DMS 273 (cell line): ENCODE measurements around the gene CCDC124.
"Not testable (repeated sequence)": the region's sequence is repeated elsewhere in the genome, so short reads cannot be mapped to it uniquely, and the experiment has no call there.

ENCODE experiments used
- DNase-seq: peaks from one replicate; lab custom pipeline; 2025; ENCODE audit not compliant: unreplicated experiment; lab: John Stamatoyannopoulos, UW

Gene CCDC124

DNA sequence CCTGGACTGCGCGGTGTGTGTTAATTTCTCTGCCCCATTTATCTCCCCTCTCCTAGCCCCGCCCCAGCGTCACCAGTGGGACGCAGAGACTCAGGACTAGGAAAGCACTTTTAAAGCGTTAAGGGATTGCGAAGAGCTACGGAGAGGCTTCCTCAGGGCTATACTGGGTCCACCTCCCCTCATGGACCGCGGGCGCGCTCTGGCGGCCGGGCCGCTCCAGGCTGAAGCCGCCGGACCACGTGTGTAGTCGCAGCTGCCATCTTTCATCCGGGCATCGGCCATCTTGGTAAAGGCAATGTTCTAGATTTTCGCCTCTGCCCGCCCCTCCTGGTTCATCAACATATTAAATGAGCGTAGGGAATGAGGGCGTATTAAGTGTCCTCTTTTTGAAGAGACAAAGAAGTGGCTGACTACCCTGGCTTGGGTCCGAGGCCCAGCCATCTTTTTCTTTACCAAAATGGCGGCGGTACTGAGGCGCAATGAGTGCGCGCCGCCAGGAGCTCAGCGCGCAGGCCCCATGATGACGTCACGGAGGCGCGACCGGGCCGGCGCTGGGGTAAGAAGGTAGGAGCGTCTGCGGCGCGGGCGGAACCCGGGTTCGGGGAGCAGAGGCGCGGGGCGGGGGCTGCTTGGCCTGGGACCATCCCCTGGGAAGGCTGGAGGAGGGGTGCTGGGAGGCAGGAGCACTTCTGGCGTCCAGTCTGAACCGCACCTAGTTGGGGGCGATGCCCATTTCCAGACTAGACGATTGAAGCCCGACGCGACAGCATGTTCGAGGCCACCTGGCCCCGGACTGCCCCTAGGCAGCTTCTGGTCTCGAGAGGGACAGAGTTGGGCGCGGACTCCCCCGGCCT, at the start of gene CCDC124:
CCDC124 (plus strand) TSS at position 531 of the 854 bp plus-strand sequence. CDS start 3,406 bp downstream, outside the sequence.
- DNase-seq = peak; percentile 97

- DNase-seq = no peak
Observed at GRCh38 chr19:17883627-17884410, 49.0 kb upstream of the CCDC124 start.

GRCh38 chr19:17886515-17886914, 46.3 kb upstream of the CCDC124 start:
- DNase-seq = no peak

GRCh38 chr19:17887221-17887620, 45.6 kb upstream of the CCDC124 start:
- DNase-seq = not testable (repeated sequence)

GRCh38 chr19:17888260-17888659, 44.6 kb upstream of the CCDC124 start:
- no peak for DNase-seq

- DNase-seq = peak; percentile 74
Observed at GRCh38 chr19:17889609-17890214, 43.1 kb upstream of the CCDC124 start.

DNA sequence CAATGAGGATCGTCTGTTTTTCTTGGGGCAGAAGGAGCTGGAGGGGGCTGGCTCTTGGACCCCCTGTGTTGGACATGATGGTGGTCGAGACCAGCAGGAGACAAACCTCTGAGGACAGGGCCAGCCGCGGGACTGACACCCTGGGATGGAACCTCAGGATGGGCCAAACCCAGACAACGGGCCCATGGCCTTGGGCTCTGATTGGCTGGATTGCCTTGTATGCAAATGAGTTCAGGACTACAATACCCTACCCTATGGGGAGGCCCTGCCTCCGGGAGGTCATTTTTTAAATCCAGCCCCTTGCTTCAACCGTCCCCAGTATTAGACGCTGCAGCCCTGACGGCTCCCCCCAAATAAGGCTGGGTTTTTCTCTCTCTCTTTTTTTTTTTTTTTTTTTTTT, 39.0 kb upstream of the CCDC124 start:
- DNase-seq = no peak

- DNase-seq = peak; percentile 98
Observed at GRCh38 chr19:17902701-17903100, 30.1 kb upstream of the CCDC124 start.

GRCh38 chr19:17908244-17908643, 24.6 kb upstream of the CCDC124 start:
- no peak for DNase-seq

- DNase-seq = no peak
Observed at GRCh38 chr19:17909003-17909732, 23.6 kb upstream of the CCDC124 start.

GRCh38 chr19:17910791-17911360, 21.9 kb upstream of the CCDC124 start:
- no peak for DNase-seq

GRCh38 chr19:17915940-17916593, 16.7 kb upstream of the CCDC124 start:
- DNase-seq = no peak

GRCh38 chr19:17918151-17918550, 14.7 kb upstream of the CCDC124 start:
- DNase-seq = not testable (repeated sequence)

- DNase-seq = not testable (repeated sequence)
Observed at GRCh38 chr19:17919122-17919521, 13.7 kb upstream of the CCDC124 start.

DNA sequence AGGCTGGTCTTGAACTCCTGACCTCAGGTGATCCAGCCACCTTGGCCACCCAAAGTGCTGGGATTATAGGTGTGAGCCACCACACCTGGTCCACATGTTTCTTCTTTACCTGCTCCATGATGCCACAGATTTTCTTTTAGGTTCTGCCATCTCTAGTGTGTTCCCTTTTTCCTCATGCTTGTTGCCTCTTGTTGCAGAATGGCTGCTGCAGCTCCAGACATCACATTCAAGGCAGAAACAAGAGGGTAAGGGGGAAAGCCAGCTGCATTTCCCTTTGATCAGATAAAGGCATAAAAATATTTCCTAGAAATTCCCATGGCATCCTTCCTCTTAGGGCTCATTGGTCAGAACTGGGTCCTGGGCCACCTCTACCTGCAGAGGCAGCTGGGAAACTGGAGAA, 12.3 kb upstream of the CCDC124 start:
- no peak for DNase-seq

- no peak for DNase-seq
Observed at GRCh38 chr19:17922138-17922537, 10.7 kb upstream of the CCDC124 start.

GRCh38 chr19:17926044-17926443, 6.8 kb upstream of the CCDC124 start:
- no peak for DNase-seq

DNA sequence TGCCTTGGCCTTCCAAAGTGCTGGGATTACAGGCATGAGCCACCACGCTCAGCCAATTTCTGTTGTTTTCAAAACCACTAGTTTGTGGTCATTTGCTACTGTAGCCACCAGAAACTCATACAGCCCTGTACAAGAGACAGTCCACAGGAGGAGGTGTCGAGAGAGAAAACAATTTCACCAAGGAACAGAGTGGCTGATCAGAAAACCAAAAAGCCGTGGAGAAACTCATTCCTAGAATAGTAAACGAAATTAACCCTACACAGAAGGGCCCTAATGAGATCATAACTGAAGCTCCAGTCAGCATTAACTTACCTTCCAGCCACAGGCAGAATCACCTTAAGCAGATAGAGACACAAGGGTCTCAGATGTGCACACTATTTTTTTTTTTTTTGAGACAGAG, 3.8 kb upstream of the CCDC124 start:
- DNase-seq = no peak

- no peak for DNase-seq
Observed at GRCh38 chr19:17931532-17932191, 1.2 kb upstream of the CCDC124 start.
